SKM-1 (cell line): Measurements from ENCODE around the gene SFMBT2.

Experiments used
- DNase-seq: peaks from one replicate; lab custom pipeline; 2025; ENCODE audit not compliant: unreplicated experiment; lab: John Stamatoyannopoulos, UW

The SFMBT2 gene

GRCh38 chr10:7157091-7157490 lies 253.7 kb downstream of the SFMBT2 start:
- no peak for DNase-seq

- no peak for DNase-seq
Observed at GRCh38 chr10:7153750-7154149, 257.1 kb downstream of the SFMBT2 start.

- DNase-seq = no peak
Observed at GRCh38 chr10:7152982-7153381, 257.9 kb downstream of the SFMBT2 start.

- no peak for DNase-seq
Observed at GRCh38 chr10:7152341-7152740, 258.5 kb downstream of the SFMBT2 start.

GRCh38 chr10:7151538-7151937 lies 259.3 kb downstream of the SFMBT2 start:
- no peak for DNase-seq

GRCh38 chr10:7150349-7150748 lies 260.5 kb downstream of the SFMBT2 start:
- DNase-seq = no peak

DNA sequence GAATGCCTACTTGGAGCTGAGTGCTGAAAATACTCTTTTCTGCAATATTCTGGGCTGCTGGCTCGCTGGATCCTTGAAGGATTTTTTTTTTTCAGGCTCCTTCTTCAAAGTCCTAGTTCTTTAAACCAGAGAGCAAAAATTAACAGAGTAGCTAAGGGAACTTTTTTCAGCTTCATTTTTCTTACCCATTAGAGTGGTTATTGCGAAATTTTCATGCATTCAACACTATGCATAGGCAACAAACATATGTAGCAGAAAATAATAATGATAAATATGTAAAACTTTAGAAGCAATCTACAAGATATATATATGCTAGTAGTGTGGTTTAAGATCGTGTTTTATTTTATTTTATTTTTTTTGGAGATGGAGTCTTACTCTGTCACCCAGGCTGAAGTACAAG lies 264.6 kb downstream of the SFMBT2 start:
- DNase-seq = no peak

- no peak for DNase-seq
Observed at GRCh38 chr10:7136016-7136415, 274.8 kb downstream of the SFMBT2 start.

DNA sequence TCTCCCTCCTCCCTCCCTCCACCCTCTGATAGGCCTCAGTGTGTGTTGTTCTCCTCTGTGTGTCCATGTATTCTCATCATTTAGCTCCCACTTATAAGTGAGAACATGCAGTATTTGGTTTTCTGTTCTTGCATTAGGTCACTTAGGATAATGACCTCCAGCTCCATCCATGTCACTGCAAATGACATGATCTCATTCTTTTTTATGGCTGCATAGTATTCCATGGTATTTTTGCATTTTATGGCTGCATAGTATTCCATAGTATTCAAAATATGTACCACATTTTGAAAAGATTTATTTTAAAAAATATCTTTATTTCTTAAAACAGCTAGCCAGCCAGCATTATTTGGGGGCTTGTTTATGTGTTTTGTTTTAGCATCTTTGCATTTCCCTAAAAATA lies 275.6 kb downstream of the SFMBT2 start:
- DNase-seq = no peak

GRCh38 chr10:7134448-7134847 lies 276.4 kb downstream of the SFMBT2 start:
- no peak for DNase-seq

DNA sequence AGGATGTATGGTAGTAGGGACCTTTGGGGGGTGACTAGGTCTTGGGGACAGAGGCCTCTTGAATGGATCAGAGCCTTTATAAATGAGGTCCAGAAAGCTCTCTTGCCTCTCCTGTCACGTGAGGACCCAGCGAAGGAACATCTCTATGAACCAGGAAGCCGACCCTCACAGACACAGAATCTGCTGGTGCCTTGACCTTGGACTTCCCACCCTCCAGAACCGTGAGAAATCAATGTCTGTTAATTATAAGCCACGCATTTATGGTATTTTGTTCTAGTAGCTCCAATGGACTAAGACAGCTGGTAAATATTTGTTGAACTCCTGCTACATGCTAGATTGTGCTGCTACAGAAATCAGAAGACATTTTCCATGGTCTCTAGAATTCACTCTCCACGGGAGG lies 276.9 kb downstream of the SFMBT2 start:
- no peak for DNase-seq

GRCh38 chr10:7133278-7133677 lies 277.6 kb downstream of the SFMBT2 start:
- DNase-seq = no peak

GRCh38 chr10:7130191-7130911 lies 280.5 kb downstream of the SFMBT2 start:
- DNase-seq = peak; percentile 1

- no peak for DNase-seq
Observed at GRCh38 chr10:7123774-7124173, 287.1 kb downstream of the SFMBT2 start.

DNA sequence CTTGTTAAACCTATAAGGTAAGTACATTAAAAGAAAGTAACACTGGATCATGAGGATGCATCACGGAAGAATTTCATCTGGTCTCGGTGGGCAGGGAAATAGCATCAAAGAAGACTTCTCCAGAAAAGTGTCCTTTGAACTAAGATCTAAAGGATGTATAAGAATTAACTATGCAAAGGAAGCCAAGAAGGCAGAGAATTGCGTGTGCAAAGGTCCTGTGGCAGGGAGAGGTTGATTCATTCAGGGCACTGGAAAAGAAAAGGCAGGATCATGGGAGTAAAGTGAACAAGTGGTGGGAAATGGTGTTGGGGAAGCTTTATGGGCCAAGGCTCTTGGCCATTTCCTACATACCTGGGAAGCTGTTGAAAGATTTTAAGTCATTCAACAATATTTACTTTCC lies 288.3 kb downstream of the SFMBT2 start:
- no peak for DNase-seq

GRCh38 chr10:7121154-7121797 lies 289.6 kb downstream of the SFMBT2 start:
- peak; percentile 4 for DNase-seq

GRCh38 chr10:7119325-7120015 lies 291.4 kb downstream of the SFMBT2 start:
- no peak for DNase-seq

GRCh38 chr10:7117806-7118674 lies 292.8 kb downstream of the SFMBT2 start:
- DNase-seq = no peak

- no peak for DNase-seq
Observed at GRCh38 chr10:7117177-7117799, 293.5 kb downstream of the SFMBT2 start.

GRCh38 chr10:7111561-7111960 lies 299.3 kb downstream of the SFMBT2 start:
- no peak for DNase-seq

GRCh38 chr10:7111089-7111488 lies 299.7 kb downstream of the SFMBT2 start:
- DNase-seq = no peak
